Liver (tissue), 9 donors: ENCODE results near the gene S1PR4. TPM values are rescaled to one million over a fixed set of nuclear protein-coding genes. Genes with fewer than 3 reads are reported as not detected.
"Not testable (repeated sequence)": the region's sequence is repeated elsewhere in the genome, so short reads cannot be mapped to it uniquely, and the experiment has no call there.

Experiments
- DNase-seq: peaks from one replicate; pipeline ENCODE4 v3.0.0-alpha.2; 2017; ENCODE audit warnings: low spot score
- H3K27ac ChIP-seq, 2 donors: one replicate each; pipeline ENCODE4 v1.7.0; 2013; ENCODE audit warnings: inconsistent platforms in 2 of 2, low read length in 2 of 2, control low read depth in 1 of 2, low read depth in 1 of 2, mild to moderate bottlenecking in 1 of 2
- H3K27me3 ChIP-seq, 4 donors: one replicate each; pipeline versions ENCODE4 v1.6.1 to v1.7.0; 2013; ENCODE audit warnings: low read length in 3 of 4, inconsistent platforms in 1 of 4, mild to moderate bottlenecking in 1 of 4, moderate library complexity in 1 of 4; ENCODE audit not compliant: control insufficient read depth in 4 of 4, insufficient read depth in 4 of 4
- H3K36me3 ChIP-seq, 4 donors: one replicate each; pipeline versions ENCODE4 v1.6.1 to v1.7.0; 2013; ENCODE audit warnings: low read length in 3 of 4, mild to moderate bottlenecking in 3 of 4, low read depth in 1 of 4, moderate library complexity in 1 of 4; ENCODE audit not compliant: control insufficient read depth in 4 of 4, insufficient read depth in 3 of 4
- H3K4me1 ChIP-seq, 4 donors: one replicate each; pipeline versions ENCODE4 v1.6.1 to v1.7.0; 2013; ENCODE audit warnings: low read length in 3 of 4, mild to moderate bottlenecking in 3 of 4, moderate library complexity in 1 of 4; ENCODE audit not compliant: control insufficient read depth in 4 of 4, insufficient read depth in 4 of 4
- H3K4me3 ChIP-seq, 3 donors: one replicate each; pipeline versions ENCODE4 v1.6.1 to v1.7.0; 2013; ENCODE audit warnings: low read length in 3 of 3, control low read depth in 1 of 3, low read depth in 1 of 3, mild to moderate bottlenecking in 1 of 3
- H3K9ac ChIP-seq, 2 donors: one replicate each; pipeline ENCODE4 v1.7.0; 2013; ENCODE audit warnings: low read length in 2 of 2, mild to moderate bottlenecking in 2 of 2, moderate library complexity in 2 of 2, control low read depth in 1 of 2, low read depth in 1 of 2
- H3K9me3 ChIP-seq, 4 donors: one replicate each; pipeline versions ENCODE4 v1.6.1 to v1.7.0; 2013; ENCODE audit warnings: low read length in 3 of 4; ENCODE audit not compliant: control insufficient read depth in 4 of 4
- EGR1 ChIP-seq, 2 donors: IDR thresholded peaks; 2 replicates each; pipeline ENCODE4 v1.6.1; 2016 to 2018; ENCODE audit warnings: antibody characterized with exemption in 2 of 2, low read depth in 2 of 2
- FOXA1 ChIP-seq: IDR thresholded peaks from 2 replicates; pipeline ENCODE4 v1.6.1; 2016; ENCODE audit warnings: antibody characterized with exemption
- GABPA ChIP-seq, 2 donors: IDR thresholded peaks in 1 of 2; conservative IDR thresholded peaks in 1 of 2; 2 replicates each; pipeline ENCODE4 v1.6.1; 2016; ENCODE audit warnings: antibody characterized with exemption in 2 of 2, mild to moderate bottlenecking in 1 of 2, moderate library complexity in 1 of 2
- HNF4A ChIP-seq, 2 donors: conservative IDR thresholded peaks; 2 replicates each; pipeline ENCODE4 v1.6.1; 2016; ENCODE audit warnings: antibody characterized with exemption in 2 of 2, mild to moderate bottlenecking in 2 of 2
- HNF4G ChIP-seq: IDR thresholded peaks from 2 replicates; pipeline ENCODE4 v1.6.1; 2016; ENCODE audit warnings: antibody characterized with exemption
- JUND ChIP-seq, 2 donors: IDR thresholded peaks; 2 replicates each; pipeline ENCODE4 v1.6.1; 2016; ENCODE audit warnings: antibody characterized with exemption in 2 of 2
- NR2F2 ChIP-seq: IDR thresholded peaks from 2 replicates; pipeline ENCODE4 v1.6.1; 2016; ENCODE audit warnings: antibody characterized with exemption
- SP1 ChIP-seq: IDR thresholded peaks from 2 replicates; pipeline ENCODE4 v1.6.1; 2018; ENCODE audit warnings: antibody characterized with exemption, mild to moderate bottlenecking
- YY1 ChIP-seq: IDR thresholded peaks from 2 replicates; pipeline ENCODE4 v1.6.1; 2016; ENCODE audit warnings: antibody characterized with exemption, mild to moderate bottlenecking
- WGBS: extraction: QIAGEN DNeasy Blood & Tissue Kit; methylation state at CpG from one replicate; pipeline ENCODE4 v1.1.7; 2013; 5-methylcytosine and 5-hydroxymethylcytosine counted together
- polyA plus RNA-seq, 2 donors: library from polyadenylated mRNA; stranded (reverse) in 1 of 2; unstranded in 1 of 2; fragments of 200-250 nt in 1 of 2; fragments of >200 nt in 1 of 2; fragmentation: Nextera tagmentation in 1 of 2; extraction: Ambion mirVana in 1 of 2; gene quantifications; one replicate each; pipeline versions ENCODE4 v1.2.1 to v1.2.3, GENCODE V29; 2013 to 2015
- total RNA-seq, 2 donors: library from RNA; depleted of rRNA; stranded (reverse); fragments of >200 nt; gene quantifications; one replicate each; pipeline ENCODE4 v1.2.3, GENCODE V29; 2014
- TF ChIP-seq, protein P1 (sequence below): fragments of 150-350 bp; IDR thresholded peaks from 2 replicates; pipeline ENCODE4 v1.5.1; 2017; ENCODE audit warnings: improper control_type of control experiment, low read depth, low read length; ENCODE audit not compliant: missing input control
- TF ChIP-seq, protein P2 (sequence below): IDR thresholded peaks from 2 replicates; pipeline ENCODE4 v1.6.1; 2016; ENCODE audit warnings: antibody characterized with exemption
- TF ChIP-seq, protein P3 (sequence below): IDR thresholded peaks from 2 replicates; pipeline ENCODE4 v1.6.1; 2016; ENCODE audit warnings: antibody characterized with exemption, mild to moderate bottlenecking
- TF ChIP-seq, protein P4 (sequence below): IDR thresholded peaks from 2 replicates; pipeline ENCODE4 v1.6.1; 2016; ENCODE audit warnings: antibody characterized with exemption
- TF ChIP-seq, protein P5 (sequence below): IDR thresholded peaks from 2 replicates; pipeline ENCODE4 v1.6.1; 2016; ENCODE audit warnings: antibody characterized with exemption
- donor health status: healthy.
- donor health status: healthy.
- donor health status: healthy.
- donor health status: healthy.
- donor health status: healthy.

S1PR4 gene
- total and polyA plus RNA-seq, 4 donors, result 0.93 to 11.0 (median 2.1) TPM

DNA sequence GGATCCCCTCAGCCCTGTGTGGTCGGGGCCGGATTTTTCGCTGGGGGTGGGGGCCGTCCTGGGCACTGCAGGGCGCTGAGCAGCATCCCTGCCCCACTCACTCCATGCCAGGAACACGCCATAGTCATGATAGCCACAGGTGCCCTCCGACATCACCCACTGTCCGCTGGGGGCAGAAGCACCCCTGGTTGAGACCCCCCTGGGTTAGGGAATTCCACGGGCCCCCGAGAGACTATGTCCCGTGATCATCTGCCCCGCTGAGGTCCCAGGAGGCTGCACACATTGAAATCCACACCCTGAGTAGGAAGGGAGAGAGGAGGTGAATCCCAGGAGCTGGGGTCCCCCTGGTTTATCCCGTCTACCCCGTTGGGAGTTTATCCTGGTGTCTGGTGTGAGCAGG, 23.3 kb downstream of the S1PR4 start (continued):
- TF ChIP-seq JUND (IDR thresholded peaks at IDR 0.05), result no peak
- TF ChIP-seq HNF4A (conservative IDR thresholded peaks at IDR 0.05), result no peak

DNA sequence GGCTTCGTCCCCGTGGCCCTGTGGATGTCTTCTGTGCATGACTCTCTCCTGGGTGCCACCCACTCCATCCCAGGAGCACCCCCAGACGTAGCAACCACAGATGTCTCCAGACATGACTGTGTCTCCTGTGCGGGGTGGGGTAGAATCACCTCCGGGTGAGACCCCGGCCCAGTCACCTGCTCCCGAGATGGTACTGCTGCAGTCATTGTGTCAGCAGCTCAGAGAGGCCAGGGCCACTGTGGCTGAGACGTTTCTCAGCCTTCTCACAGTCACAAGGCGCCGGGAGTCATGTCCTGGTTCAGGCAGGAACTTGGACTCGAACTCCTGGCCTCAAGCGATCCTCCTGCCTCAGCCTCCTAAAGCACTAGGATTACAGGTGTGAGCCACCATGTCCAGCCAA, 23.8 kb downstream of the S1PR4 start:
- peaks cover 0 to 35% (median 11%) of the 10 kb centered on the region in 4 donors for H3K36me3 ChIP-seq

DNA sequence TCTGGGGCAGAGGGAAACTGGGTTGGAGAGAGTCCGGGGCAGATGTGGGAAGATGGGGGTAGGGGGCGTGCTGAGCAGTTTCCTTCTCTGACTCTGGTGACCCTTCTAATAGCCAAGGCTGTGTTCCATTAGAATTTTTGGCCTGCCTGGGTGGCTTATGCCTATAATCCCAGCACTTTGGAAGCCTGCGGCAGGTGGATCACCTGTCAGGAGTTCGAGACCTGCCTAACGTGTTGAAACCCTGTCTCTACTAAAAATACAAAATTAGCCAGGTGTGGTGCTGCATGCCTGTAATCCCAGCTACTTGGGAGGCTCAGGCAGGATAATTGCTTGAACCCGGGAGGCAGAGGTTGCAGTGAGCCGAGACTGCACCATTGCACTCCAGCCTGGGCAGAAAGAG, 24.3 kb downstream of the S1PR4 start:
- H3K27me3 ChIP-seq, DNase-seq, H3K9me3 ChIP-seq, H3K27ac ChIP-seq, H3K4me1 ChIP-seq, H3K4me3 ChIP-seq, H3K9ac ChIP-seq: not testable (repeated sequence)
- 96% methylated on average over 7 of the region's 7 CpGs for WGBS
- H3K36me3 ChIP-seq, result peaks cover 0 to 40% (median 13%) of the 10 kb centered on the region in 4 donors

More for the DNA sequence above, 23.8 kb downstream of the S1PR4 start:
- Histone ChIP-seq H3K4me1 (no peaks in the 10 kb centered on the region), H3K27ac (no peak overlapping the region), H3K9me3 (no peaks in the 10 kb centered on the region), H3K27me3 (no peaks in the 10 kb centered on the region), H3K9ac (no peak overlapping the region), H3K4me3 (no peak overlapping the region)
- DNase-seq, result no peak
- WGBS, result 93% methylated on average over 12 of the region's 12 CpGs
- TF ChIP-seq, protein P1, sequence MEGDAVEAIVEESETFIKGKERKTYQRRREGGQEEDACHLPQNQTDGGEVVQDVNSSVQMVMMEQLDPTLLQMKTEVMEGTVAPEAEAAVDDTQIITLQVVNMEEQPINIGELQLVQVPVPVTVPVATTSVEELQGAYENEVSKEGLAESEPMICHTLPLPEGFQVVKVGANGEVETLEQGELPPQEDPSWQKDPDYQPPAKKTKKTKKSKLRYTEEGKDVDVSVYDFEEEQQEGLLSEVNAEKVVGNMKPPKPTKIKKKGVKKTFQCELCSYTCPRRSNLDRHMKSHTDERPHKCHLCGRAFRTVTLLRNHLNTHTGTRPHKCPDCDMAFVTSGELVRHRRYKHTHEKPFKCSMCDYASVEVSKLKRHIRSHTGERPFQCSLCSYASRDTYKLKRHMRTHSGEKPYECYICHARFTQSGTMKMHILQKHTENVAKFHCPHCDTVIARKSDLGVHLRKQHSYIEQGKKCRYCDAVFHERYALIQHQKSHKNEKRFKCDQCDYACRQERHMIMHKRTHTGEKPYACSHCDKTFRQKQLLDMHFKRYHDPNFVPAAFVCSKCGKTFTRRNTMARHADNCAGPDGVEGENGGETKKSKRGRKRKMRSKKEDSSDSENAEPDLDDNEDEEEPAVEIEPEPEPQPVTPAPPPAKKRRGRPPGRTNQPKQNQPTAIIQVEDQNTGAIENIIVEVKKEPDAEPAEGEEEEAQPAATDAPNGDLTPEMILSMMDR, result no peak
- TF ChIP-seq, protein P2, sequence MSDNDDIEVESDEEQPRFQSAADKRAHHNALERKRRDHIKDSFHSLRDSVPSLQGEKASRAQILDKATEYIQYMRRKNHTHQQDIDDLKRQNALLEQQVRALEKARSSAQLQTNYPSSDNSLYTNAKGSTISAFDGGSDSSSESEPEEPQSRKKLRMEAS, result no peak
- no peak for TF ChIP-seq EGR1 (IDR thresholded peaks at IDR 0.05; ENCODE audit: low read depth in 2 of 2)
- no peak for TF ChIP-seq HNF4G
- TF ChIP-seq YY1, result no peak
- no peak for TF ChIP-seq SP1
- TF ChIP-seq, protein P3, sequence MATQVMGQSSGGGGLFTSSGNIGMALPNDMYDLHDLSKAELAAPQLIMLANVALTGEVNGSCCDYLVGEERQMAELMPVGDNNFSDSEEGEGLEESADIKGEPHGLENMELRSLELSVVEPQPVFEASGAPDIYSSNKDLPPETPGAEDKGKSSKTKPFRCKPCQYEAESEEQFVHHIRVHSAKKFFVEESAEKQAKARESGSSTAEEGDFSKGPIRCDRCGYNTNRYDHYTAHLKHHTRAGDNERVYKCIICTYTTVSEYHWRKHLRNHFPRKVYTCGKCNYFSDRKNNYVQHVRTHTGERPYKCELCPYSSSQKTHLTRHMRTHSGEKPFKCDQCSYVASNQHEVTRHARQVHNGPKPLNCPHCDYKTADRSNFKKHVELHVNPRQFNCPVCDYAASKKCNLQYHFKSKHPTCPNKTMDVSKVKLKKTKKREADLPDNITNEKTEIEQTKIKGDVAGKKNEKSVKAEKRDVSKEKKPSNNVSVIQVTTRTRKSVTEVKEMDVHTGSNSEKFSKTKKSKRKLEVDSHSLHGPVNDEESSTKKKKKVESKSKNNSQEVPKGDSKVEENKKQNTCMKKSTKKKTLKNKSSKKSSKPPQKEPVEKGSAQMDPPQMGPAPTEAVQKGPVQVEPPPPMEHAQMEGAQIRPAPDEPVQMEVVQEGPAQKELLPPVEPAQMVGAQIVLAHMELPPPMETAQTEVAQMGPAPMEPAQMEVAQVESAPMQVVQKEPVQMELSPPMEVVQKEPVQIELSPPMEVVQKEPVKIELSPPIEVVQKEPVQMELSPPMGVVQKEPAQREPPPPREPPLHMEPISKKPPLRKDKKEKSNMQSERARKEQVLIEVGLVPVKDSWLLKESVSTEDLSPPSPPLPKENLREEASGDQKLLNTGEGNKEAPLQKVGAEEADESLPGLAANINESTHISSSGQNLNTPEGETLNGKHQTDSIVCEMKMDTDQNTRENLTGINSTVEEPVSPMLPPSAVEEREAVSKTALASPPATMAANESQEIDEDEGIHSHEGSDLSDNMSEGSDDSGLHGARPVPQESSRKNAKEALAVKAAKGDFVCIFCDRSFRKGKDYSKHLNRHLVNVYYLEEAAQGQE, result no peak
- TF ChIP-seq, protein P4, sequence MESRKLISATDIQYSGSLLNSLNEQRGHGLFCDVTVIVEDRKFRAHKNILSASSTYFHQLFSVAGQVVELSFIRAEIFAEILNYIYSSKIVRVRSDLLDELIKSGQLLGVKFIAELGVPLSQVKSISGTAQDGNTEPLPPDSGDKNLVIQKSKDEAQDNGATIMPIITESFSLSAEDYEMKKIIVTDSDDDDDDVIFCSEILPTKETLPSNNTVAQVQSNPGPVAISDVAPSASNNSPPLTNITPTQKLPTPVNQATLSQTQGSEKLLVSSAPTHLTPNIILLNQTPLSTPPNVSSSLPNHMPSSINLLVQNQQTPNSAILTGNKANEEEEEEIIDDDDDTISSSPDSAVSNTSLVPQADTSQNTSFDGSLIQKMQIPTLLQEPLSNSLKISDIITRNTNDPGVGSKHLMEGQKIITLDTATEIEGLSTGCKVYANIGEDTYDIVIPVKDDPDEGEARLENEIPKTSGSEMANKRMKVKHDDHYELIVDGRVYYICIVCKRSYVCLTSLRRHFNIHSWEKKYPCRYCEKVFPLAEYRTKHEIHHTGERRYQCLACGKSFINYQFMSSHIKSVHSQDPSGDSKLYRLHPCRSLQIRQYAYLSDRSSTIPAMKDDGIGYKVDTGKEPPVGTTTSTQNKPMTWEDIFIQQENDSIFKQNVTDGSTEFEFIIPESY, result no peak
- TF ChIP-seq GABPA (IDR thresholded peaks at IDR 0.05 in 1 of 2, conservative IDR thresholded peaks at IDR 0.05 in 1 of 2), result no peak
- TF ChIP-seq JUND (IDR thresholded peaks at IDR 0.05), result no peak
- TF ChIP-seq, protein P5, sequence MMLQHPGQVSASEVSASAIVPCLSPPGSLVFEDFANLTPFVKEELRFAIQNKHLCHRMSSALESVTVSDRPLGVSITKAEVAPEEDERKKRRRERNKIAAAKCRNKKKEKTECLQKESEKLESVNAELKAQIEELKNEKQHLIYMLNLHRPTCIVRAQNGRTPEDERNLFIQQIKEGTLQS, result no peak
- no peak for TF ChIP-seq FOXA1
- TF ChIP-seq HNF4A (conservative IDR thresholded peaks at IDR 0.05), result no peak
- no peak for TF ChIP-seq NR2F2
